Natural killer cell (primary cell): ENCODE results near the gene PRIM1. TPM values are rescaled to one million over a fixed set of nuclear protein-coding genes. Genes with fewer than 3 reads are reported as not detected.

Experiments used
- ATAC-seq, 3 donors: fragments of 150-1000 bp in 2 of 3; fragments of 200-7000 bp in 1 of 3; cut with Tn5 transposase; 1 replicate in 1 of 3; 2 replicates in 2 of 3; pipeline ENCODE4 v1.10.0; 2021; ENCODE audit warnings: mild to moderate bottlenecking in 2 of 3, moderate library complexity in 2 of 3
- DNase-seq, 2 donors: peaks; one replicate each; pipeline versions ENCODE4 v3.0.0 to v3.0.0-alpha.2; 2013 to 2021; ENCODE audit warnings: mixed read lengths in 1 of 2
- H3K27ac ChIP-seq: one replicate; pipeline ENCODE4 v1.5.1; 2013; ENCODE audit warnings: mild to moderate bottlenecking, low read length
- H3K27me3 ChIP-seq: one replicate; pipeline ENCODE4 v1.6.1; 2013; ENCODE audit warnings: low read length; ENCODE audit not compliant: control insufficient read depth, insufficient read depth
- H3K36me3 ChIP-seq: one replicate; pipeline ENCODE4 v1.6.1; 2013; ENCODE audit warnings: low read length; ENCODE audit not compliant: control insufficient read depth, insufficient read depth
- H3K4me1 ChIP-seq: one replicate; pipeline ENCODE4 v1.6.1; 2013; ENCODE audit warnings: low read length; ENCODE audit not compliant: control insufficient read depth, insufficient read depth
- H3K4me3 ChIP-seq: one replicate; pipeline ENCODE4 v1.5.1; 2013; ENCODE audit warnings: low read length
- H3K9me3 ChIP-seq: one replicate; pipeline ENCODE4 v1.6.1; 2013; ENCODE audit warnings: low read length; ENCODE audit not compliant: control insufficient read depth, insufficient read depth
- H3K27ac Mint-ChIP-seq, 2 donors: one replicate each; pipeline ENCODE4 v1.8.0; 2022; ENCODE audit warnings: mild to moderate bottlenecking in 2 of 2, mixed read lengths in 2 of 2, moderate library complexity in 1 of 2
- H3K27me3 Mint-ChIP-seq, 2 donors: one replicate each; pipeline ENCODE4 v1.8.0; 2022; ENCODE audit warnings: low read depth in 2 of 2, mixed read lengths in 2 of 2
- H3K36me3 Mint-ChIP-seq: one replicate; pipeline ENCODE4 v1.8.0; 2022; ENCODE audit warnings: mixed read lengths
- H3K4me1 Mint-ChIP-seq, 2 donors: one replicate each; pipeline ENCODE4 v1.8.0; 2022; ENCODE audit warnings: mixed read lengths in 2 of 2
- H3K4me3 Mint-ChIP-seq: one replicate; pipeline ENCODE4 v1.8.0; 2022; ENCODE audit warnings: mild to moderate bottlenecking, moderate library complexity, mixed read lengths
- H3K9me3 Mint-ChIP-seq, 2 donors: one replicate each; pipeline ENCODE4 v1.8.0; 2022; ENCODE audit warnings: mixed read lengths in 2 of 2
- CTCF ChIP-seq: fragments of 200-600 bp; IDR thresholded peaks from one replicate; pipeline ENCODE4 v1.8.0; 2022; ENCODE audit warnings: antibody characterized with exemption
- WGBS: methylation state at CpG from one replicate; pipeline ENCODE4 v1.1.7; 2013; ENCODE audit warnings: missing lambda C conversion rate; ENCODE audit not compliant: insufficient coverage; 5-methylcytosine and 5-hydroxymethylcytosine counted together
- intact Hi-C: fragments of 100-400 bp; cut with micrococcal nuclease; formaldehyde crosslinking; loops from one replicate; pipeline ENCODE4 v1.14.2; 2022
- total RNA-seq, 4 donors: library from RNA; stranded (reverse); fragments of 120-200 nt in 1 of 4; gene quantifications; one replicate each; pipeline versions ENCODE4 v1.2.3 to v1.2.4, GENCODE V29; 2013 to 2022

The PRIM1 gene
- total RNA-seq, 3 donors from 2014 or later (not counting 1 experiment from before 2014, with no cell fraction given), result 10.1 to 11.9 (median 10.4) TPM

DNA sequence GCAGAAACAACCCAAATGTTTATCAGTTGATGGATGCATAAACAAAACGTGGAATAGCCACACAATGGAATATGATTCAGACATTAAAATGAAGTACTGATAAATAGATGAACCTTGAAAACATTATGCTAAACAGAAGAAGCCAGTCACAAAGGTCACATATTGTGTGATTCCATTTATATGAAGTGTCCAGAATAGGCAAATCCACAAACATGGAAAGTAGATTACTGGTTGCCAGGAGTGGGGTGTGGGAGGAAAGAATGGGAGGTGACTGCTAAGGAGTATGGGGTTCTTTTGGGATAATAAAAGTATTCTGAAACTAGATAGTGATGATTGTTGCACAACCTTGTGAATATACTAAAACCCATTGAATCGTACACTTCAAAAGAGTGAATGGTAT, 9.7 kb upstream of the PRIM1 start:
- no peak for TF ChIP-seq CTCF

GRCh38 chr12:56760460-56760859, 8.3 kb upstream of the PRIM1 start:
- ATAC-seq (no peak), DNase-seq (no peak)
- peaks cover 5 to 8% of the 10 kb centered on the region in 2 donors for H3K27me3 Mint-ChIP-seq
- no peak overlapping the region for H3K4me3 Mint-ChIP-seq
- Histone ChIP-seq H3K36me3 (no peaks in the 10 kb centered on the region), H3K9me3 (no peaks in the 10 kb centered on the region), H3K27ac (no peak overlapping the region), H3K27me3 (no peaks in the 10 kb centered on the region), H3K4me3 (no peak overlapping the region), H3K4me1 (peaks cover 4% of the 10 kb centered on the region)
- 81% methylated on average over 7 of the region's 7 CpGs for WGBS
- intact Hi-C loops, result no loop called here
- no peaks in the 10 kb centered on the region for H3K4me1 Mint-ChIP-seq
- H3K27ac Mint-ChIP-seq, result no peak overlapping the region
- peaks cover 0 to 3% of the 10 kb centered on the region in 2 donors for H3K9me3 Mint-ChIP-seq
- H3K36me3 Mint-ChIP-seq, result no peaks in the 10 kb centered on the region
- no peak for TF ChIP-seq CTCF

More for the DNA sequence above, 9.7 kb upstream of the PRIM1 start:
- no peaks in the 10 kb centered on the region for H3K9me3 ChIP-seq
- DNase-seq (no peak), ATAC-seq (no peak)
- 88% methylated on average over 1 of the region's 2 CpGs for WGBS
- Mint-ChIP-seq H3K36me3 (no peaks in the 10 kb centered on the region), H3K27ac (no peak overlapping the region), H3K4me1 (no peaks in the 10 kb centered on the region), H3K4me3 (no peak overlapping the region), H3K9me3 (peaks cover 0 to 3% of the 10 kb centered on the region in 2 donors), H3K27me3 (peaks cover 8 to 10% of the 10 kb centered on the region in 2 donors)
- no peaks in the 10 kb centered on the region for H3K36me3 ChIP-seq
- no peaks in the 10 kb centered on the region for H3K27me3 ChIP-seq
- intact Hi-C loops, result no loop called here
- no peak overlapping the region for H3K4me3 ChIP-seq
- H3K27ac ChIP-seq, result no peak overlapping the region
- H3K4me1 ChIP-seq, result peaks cover 4% of the 10 kb centered on the region

DNA sequence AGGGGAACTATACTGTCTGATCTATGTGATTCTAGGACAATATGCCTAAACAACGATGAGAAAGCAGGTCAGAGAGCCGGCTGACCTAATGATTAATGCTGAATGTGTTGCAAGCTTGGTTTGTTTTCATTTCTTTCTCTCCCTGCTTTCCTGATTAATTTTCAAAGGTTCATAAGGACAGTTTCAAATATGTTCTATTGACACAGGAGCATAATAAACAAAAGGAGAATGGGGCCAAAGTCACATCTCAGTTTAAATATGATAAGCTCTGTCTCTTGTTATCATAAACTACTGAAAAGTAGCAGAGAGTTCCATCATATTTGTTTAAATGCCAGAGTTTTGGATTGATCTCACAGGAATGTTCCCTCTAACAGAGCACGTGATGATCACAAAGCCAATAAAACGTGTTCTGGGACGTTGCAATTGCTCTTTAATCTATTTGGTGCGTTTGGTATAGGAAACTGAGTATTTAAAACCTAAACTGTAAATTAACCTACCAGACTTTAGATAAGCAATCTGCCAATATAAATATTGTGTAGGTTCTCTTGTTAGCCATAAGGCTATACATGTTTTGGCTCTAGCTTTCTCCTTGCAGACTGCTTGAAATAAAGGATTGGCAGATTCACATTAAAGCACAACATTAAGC, 7.3 kb upstream of the PRIM1 start:
- no peaks in the 10 kb centered on the region for H3K9me3 ChIP-seq
- Mint-ChIP-seq H3K27ac (no peak overlapping the region), H3K4me3 (no peak overlapping the region), H3K9me3 (peaks cover 0 to 3% of the 10 kb centered on the region in 2 donors), H3K36me3 (no peaks in the 10 kb centered on the region), H3K27me3 (peaks cover 5 to 8% of the 10 kb centered on the region in 2 donors), H3K4me1 (no peaks in the 10 kb centered on the region)
- H3K4me3 ChIP-seq, result no peak overlapping the region
- WGBS, result 91% methylated on average over 3 of the region's 6 CpGs
- intact Hi-C loops, result loop anchor here (10.0 kb wide), 1 partner anchor 425 kb away; no protein-coding TSS in a partner anchor
- no peak for TF ChIP-seq CTCF
- no peak for ATAC-seq
- no peaks in the 10 kb centered on the region for H3K27me3 ChIP-seq
- no peaks in the 10 kb centered on the region for H3K36me3 ChIP-seq
- H3K27ac ChIP-seq, result no peak overlapping the region
- peaks cover 4% of the 10 kb centered on the region for H3K4me1 ChIP-seq
- DNase-seq, result no peak
